Stomach (tissue), 9 donors: ENCODE results near the gene NR5A2. TPM values are rescaled to one million over a fixed set of nuclear protein-coding genes. Genes with fewer than 3 reads are reported as not detected.

Experiments used
- DNase-seq, 2 donors: peaks; one replicate each; pipeline versions ENCODE4 v3.0.0 to v3.0.0-alpha.2; 2013 to 2019
- H3K27ac ChIP-seq, 5 donors: fragments of 200-600 bp in 4 of 5; sonication (generic) in 4 of 5; one replicate each; pipeline ENCODE4 v1.5.1; 2013 to 2019; ENCODE audit warnings: mild to moderate bottlenecking in 1 of 5, moderate library complexity in 1 of 5
- H3K27me3 ChIP-seq, 3 donors: fragments of 200-600 bp; sonication (generic); one replicate each; pipeline ENCODE4 v1.5.1; 2017 to 2019; ENCODE audit warnings: mixed run types in 1 of 3
- H3K36me3 ChIP-seq, 4 donors: fragments of 200-600 bp; sonication (generic); 1 replicate in 3 of 4; 2 replicates in 1 of 4; pipeline ENCODE4 v1.5.1; 2016 to 2019
- H3K4me1 ChIP-seq, 4 donors: fragments of 200-600 bp; sonication (generic); one replicate each; pipeline ENCODE4 v1.5.1; 2016 to 2019
- H3K4me3 ChIP-seq, 4 donors: fragments of 200-600 bp; sonication (generic) in 3 of 4; one replicate each; pipeline ENCODE4 v1.5.1; 2016 to 2019; ENCODE audit warnings: mild to moderate bottlenecking in 1 of 4
- H3K9me3 ChIP-seq, 4 donors: fragments of 200-600 bp; sonication (generic); one replicate each; pipeline ENCODE4 v1.5.1; 2016 to 2019
- CTCF ChIP-seq, 7 experiments: fragments of 450-650 bp in 4 of 7; fragments of 200-600 bp in 3 of 7; sonication (generic) in 3 of 7; IDR thresholded peaks; one replicate each; pipeline ENCODE4 v1.5.1; 2016 to 2019; ENCODE audit warnings: antibody characterized with exemption in 7 of 7, control low read depth in 2 of 7, mild to moderate bottlenecking in 1 of 7
- EP300 ChIP-seq: sonication (generic); formaldehyde crosslinking; IDR thresholded peaks from one replicate; pipeline ENCODE4 v1.6.1; 2017; ENCODE audit warnings: antibody characterized with exemption
- POLR2A ChIP-seq, 4 donors: fragments of 450-650 bp; IDR thresholded peaks; one replicate each; pipeline ENCODE4 v1.6.1; 2016; ENCODE audit warnings: antibody characterized with exemption in 4 of 4, control low read depth in 2 of 4, mild to moderate bottlenecking in 1 of 4, moderate library complexity in 1 of 4
- POLR2AphosphoS5 ChIP-seq, 3 donors: sonication (generic); formaldehyde crosslinking; IDR thresholded peaks; one replicate each; pipeline ENCODE4 v1.6.1; 2016; ENCODE audit warnings: antibody characterized with exemption in 3 of 3
- WGBS, 5 donors: extraction: QIAGEN DNeasy Blood & Tissue Kit in 3 of 5; methylation state at CpG; one replicate each; pipeline versions ENCODE4 v1.1.5 to v1.1.7; 2013 to 2018; 5-methylcytosine and 5-hydroxymethylcytosine counted together
- intact Hi-C: fragments of 100-400 bp; cut with DNase I; formaldehyde crosslinking; loops from one replicate; pipeline ENCODE4 v1.15.1; 2023; ENCODE audit warnings: low total_unique reads
- polyA plus RNA-seq, 3 donors: library from polyadenylated mRNA; stranded (reverse); fragments of 200-250 nt; gene quantifications; one replicate each; pipeline ENCODE4 v1.2.3, GENCODE V29; 2013
- total RNA-seq, 5 donors: library from RNA; depleted of rRNA; stranded (reverse); fragments of >200 nt; gene quantifications; one replicate each; pipeline versions ENCODE4 v1.1.0 to v1.2.3, GENCODE V29; 2014 to 2016
- donor health status: healthy with polysubstance abuse.
- donor health status: Bipolar disorder and iron deficiency.
- donor health status: healthy.

Gene NR5A2
- total and polyA plus RNA-seq, 8 donors, result 0.33 to 227 (median 0.46) TPM; not detected in 1

GRCh38 chr1:200176181-200176580, 148.7 kb downstream of the NR5A2 start:
- intact Hi-C loops, result no loop called here
- H3K9me3 ChIP-seq, result no peaks in the 10 kb centered on the region
- no peaks in the 10 kb centered on the region for H3K27me3 ChIP-seq
- WGBS, 5 donors, result 48 to 75% (median 65%) methylated on average over 7 of the region's 7 CpGs
- H3K4me3 ChIP-seq, result no peak overlapping the region
- H3K27ac ChIP-seq, result no peak overlapping the region
- no peaks in the 10 kb centered on the region for H3K36me3 ChIP-seq
- no peaks in the 10 kb centered on the region for H3K4me1 ChIP-seq
- no peak for DNase-seq
- no peak for TF ChIP-seq CTCF (IDR thresholded peaks at IDR 0.05)
- no peak for TF ChIP-seq EP300
- no peak for TF ChIP-seq POLR2AphosphoS5 (IDR thresholded peaks at IDR 0.05)
- no peak for TF ChIP-seq POLR2A (IDR thresholded peaks at IDR 0.05)

- no peaks in the 10 kb centered on the region for H3K36me3 ChIP-seq
- H3K9me3 ChIP-seq, result no peaks in the 10 kb centered on the region
- 20 to 51% (median 26%) methylated on average over 8 of the region's 8 CpGs for WGBS, 5 donors
- no peak overlapping the region for H3K27ac ChIP-seq
- no peaks in the 10 kb centered on the region for H3K4me1 ChIP-seq
- no peak for TF ChIP-seq POLR2A (IDR thresholded peaks at IDR 0.05)
- no peak for TF ChIP-seq POLR2AphosphoS5 (IDR thresholded peaks at IDR 0.05)
- TF ChIP-seq CTCF (IDR thresholded peaks at IDR 0.05), result no peak
- no peak for TF ChIP-seq EP300
- no peak overlapping the region for H3K4me3 ChIP-seq
- intact Hi-C loops, result no loop called here
- peak in 1 of 2 donors; percentile 18 for DNase-seq
- H3K27me3 ChIP-seq, result no peaks in the 10 kb centered on the region
Measured at GRCh38 chr1:200176798-200177197, 149.3 kb downstream of the NR5A2 start.

DNA sequence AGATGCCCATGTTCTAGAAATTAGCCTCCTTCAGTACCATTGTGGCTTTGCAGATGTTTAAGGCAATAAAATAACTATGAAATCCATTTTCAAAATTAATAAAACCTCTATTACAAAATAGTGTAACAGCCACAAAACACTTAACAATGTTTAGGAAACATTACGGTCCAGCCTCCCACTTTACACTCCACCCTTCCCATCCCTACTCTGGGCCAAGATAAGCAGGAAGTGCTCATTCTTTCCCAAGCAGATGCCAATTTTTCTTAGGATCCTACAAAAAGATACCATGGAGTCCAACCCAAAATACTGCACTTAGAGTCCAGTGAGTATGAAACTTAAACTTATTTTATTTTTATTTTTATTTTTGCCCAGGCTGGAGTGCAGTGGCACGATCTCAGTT, 150.8 kb downstream of the NR5A2 start:
- Histone ChIP-seq H3K27me3 (no peaks in the 10 kb centered on the region), H3K27ac (no peak overlapping the region), H3K4me3 (no peak overlapping the region), H3K9me3 (no peaks in the 10 kb centered on the region), H3K36me3 (no peaks in the 10 kb centered on the region), H3K4me1 (peaks cover 0 to under 1% (median 0%) of the 10 kb centered on the region in 4 donors)
- intact Hi-C loops, result no loop called here
- TF ChIP-seq EP300 (no peak), CTCF (IDR thresholded peaks at IDR 0.05) (no peak), POLR2A (IDR thresholded peaks at IDR 0.05) (no peak), POLR2AphosphoS5 (IDR thresholded peaks at IDR 0.05) (no peak)
- 69 to 81% (median 78%) methylated on average over 2 of the region's 2 CpGs for WGBS, 5 donors
- DNase-seq, result peak in 1 of 2 donors; percentile 27

DNA sequence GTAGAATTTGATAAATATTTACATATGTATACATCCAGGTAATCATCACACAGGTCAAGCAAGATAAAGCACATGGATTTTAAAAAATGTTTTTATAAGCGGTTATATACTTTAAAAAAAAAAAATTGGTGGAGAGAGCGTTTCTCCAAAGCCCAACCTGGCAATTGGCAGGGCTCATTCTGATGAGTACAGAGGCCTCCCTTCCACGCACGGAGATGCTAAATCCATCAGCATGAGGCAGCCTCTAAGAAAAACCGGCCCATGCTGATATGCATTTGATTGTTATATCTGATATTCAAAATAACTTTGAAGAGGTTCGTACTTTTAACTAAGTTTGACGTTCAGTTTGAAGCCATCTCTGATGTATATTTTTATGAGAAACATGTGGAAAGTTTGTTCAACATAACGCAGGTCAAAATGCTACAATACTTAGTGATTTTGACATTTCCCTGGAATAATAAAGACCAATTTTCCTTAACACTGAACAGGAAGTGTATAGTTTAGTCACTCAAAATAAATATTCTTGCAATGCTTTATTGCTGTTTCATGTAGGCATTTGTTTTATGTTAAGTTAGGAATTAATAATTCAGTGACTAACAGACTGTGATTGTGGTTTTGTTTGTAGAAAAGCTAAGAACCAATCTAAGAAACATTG, 151.7 kb downstream of the NR5A2 start:
- no peak overlapping the region for H3K27ac ChIP-seq
- H3K4me1 ChIP-seq, result peaks cover 0 to 10% (median 3%) of the 10 kb centered on the region in 4 donors
- WGBS, 5 donors, result 55 to 78% (median 67%) methylated on average over 8 of the region's 8 CpGs
- no peaks in the 10 kb centered on the region for H3K9me3 ChIP-seq
- H3K4me3 ChIP-seq, result no peak overlapping the region
- peak in 1 of 2 donors; percentile 18 for DNase-seq
- H3K27me3 ChIP-seq, result no peaks in the 10 kb centered on the region
- intact Hi-C loops, result no loop called here
- TF ChIP-seq POLR2AphosphoS5 (IDR thresholded peaks at IDR 0.05) (no peak), CTCF (IDR thresholded peaks at IDR 0.05) (no peak), POLR2A (IDR thresholded peaks at IDR 0.05) (no peak), EP300 (no peak)
- no peaks in the 10 kb centered on the region for H3K36me3 ChIP-seq
